CD4-positive, alpha-beta T cell (primary cell): ENCODE measurements around the gene TFEB. TPM values are rescaled to one million over a fixed set of nuclear protein-coding genes. Genes with fewer than 3 reads are reported as not detected.

ENCODE experiments used
- ATAC-seq: fragments of 200-7000 bp; cut with Tn5 transposase; one replicate; pipeline ENCODE4 v1.10.0; 2022; ENCODE audit warnings: mild to moderate bottlenecking; ENCODE audit not compliant: poor library complexity
- CTCF ChIA-PET: fragments of 350-600 bp; sonication (Branson Sonifier 250); formaldehyde crosslinking; loops from one replicate; lab custom pipeline; 2021; ENCODE audit warnings: antibody characterized with exemption, inconsistent platforms; lab: Charles Lee
- POLR2A ChIA-PET: fragments of 350-600 bp; sonication (Branson Sonifier 250); formaldehyde crosslinking; loops from one replicate; lab custom pipeline; 2021; ENCODE audit warnings: antibody characterized with exemption, inconsistent platforms; lab: Charles Lee
- DNase-seq, 14 experiments: peaks; one replicate each; pipeline ENCODE4 v3.0.0-alpha.2; 2013 to 2020; ENCODE audit warnings: mixed read lengths in 2 of 14
- H3K27ac ChIP-seq, 2 donors: one replicate each; pipeline versions ENCODE4 v1.5.1 to v1.7.0; 2013; ENCODE audit warnings: low read length in 2 of 2, low read depth in 1 of 2, mild to moderate bottlenecking in 1 of 2
- H3K27me3 ChIP-seq, 2 experiments: 1 replicate in 1 of 2; 2 replicates in 1 of 2; pipeline versions ENCODE4 v1.6.1 to v1.7.0; 2013; ENCODE audit warnings: low read length in 2 of 2, control low read depth in 1 of 2, mild to moderate bottlenecking in 1 of 2, moderate library complexity in 1 of 2; ENCODE audit not compliant: insufficient read depth in 2 of 2, control insufficient read depth in 1 of 2
- H3K36me3 ChIP-seq: one replicate; pipeline ENCODE4 v1.6.1; 2013; ENCODE audit warnings: low read length, control low read depth; ENCODE audit not compliant: insufficient read depth
- H3K4me1 ChIP-seq: one replicate; pipeline ENCODE4 v1.6.1; 2013; ENCODE audit warnings: low read length, control low read depth; ENCODE audit not compliant: insufficient read depth
- H3K4me3 ChIP-seq: one replicate; pipeline ENCODE4 v1.5.1; 2013; ENCODE audit warnings: mild to moderate bottlenecking, low read length, moderate library complexity
- H3K9me3 ChIP-seq, 2 experiments: 1 replicate in 1 of 2; 2 replicates in 1 of 2; pipeline versions ENCODE4 v1.6.1 to v1.7.0; 2013; ENCODE audit warnings: low read length in 2 of 2, mild to moderate bottlenecking in 2 of 2, control low read depth in 1 of 2, moderate library complexity in 1 of 2; ENCODE audit not compliant: control insufficient read depth in 1 of 2, insufficient read depth in 1 of 2
- H3K27ac Mint-ChIP-seq: one replicate; pipeline ENCODE4 v1.8.0; 2020; ENCODE audit warnings: mixed read lengths
- H3K27me3 Mint-ChIP-seq: one replicate; pipeline ENCODE4 v1.8.0; 2021; ENCODE audit warnings: mixed read lengths
- H3K36me3 Mint-ChIP-seq: one replicate; pipeline ENCODE4 v1.8.0; 2021; ENCODE audit warnings: low read depth, mixed read lengths
- H3K4me1 Mint-ChIP-seq: one replicate; pipeline ENCODE4 v1.8.0; 2021; ENCODE audit warnings: low read depth, mixed read lengths
- H3K4me3 Mint-ChIP-seq: one replicate; pipeline ENCODE4 v1.8.0; 2020; ENCODE audit warnings: mild to moderate bottlenecking, mixed read lengths
- H3K9me3 Mint-ChIP-seq: one replicate; pipeline ENCODE4 v1.8.0; 2020; ENCODE audit warnings: mixed read lengths
- CTCF ChIP-seq: fragments of 200-600 bp; IDR thresholded peaks from one replicate; pipeline ENCODE4 v1.8.0; 2022; ENCODE audit warnings: antibody characterized with exemption, mild to moderate bottlenecking
- intact Hi-C, 2 experiments: fragments of 100-400 bp; cut with DNase I in 1 of 2; cut with micrococcal nuclease in 1 of 2; formaldehyde crosslinking; loops; one replicate each; pipeline versions ENCODE4 v1.15.1 to v1.9.0; 2023 to 2025; cut with DNase I, micrococcal nuclease
- total RNA-seq, 174 experiments: library from RNA in 2 of 174; stranded (reverse) in 2 of 174; gene quantifications; one replicate each; pipeline ENCODE4 v1.2.3 and lab custom pipeline; 2021 to 2026

The TFEB gene
- total RNA-seq, 2 experiments from 2014 or later, result 23.8 to 24.1 TPM

DNA sequence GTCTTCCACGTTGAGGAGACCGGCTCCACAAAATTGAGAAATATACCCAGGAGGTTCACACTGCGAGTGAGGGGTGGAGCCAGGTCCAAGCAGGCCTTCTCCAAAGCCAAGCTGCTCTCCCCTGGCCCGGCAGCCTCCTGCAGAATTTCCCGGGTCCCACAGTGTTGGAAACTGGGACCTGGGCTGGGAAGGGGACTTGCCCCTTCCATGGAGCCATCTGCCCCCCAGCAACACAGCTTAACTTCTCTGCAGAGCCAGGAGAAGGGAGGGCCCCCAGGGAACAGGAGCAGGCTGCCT, 61.8 kb downstream of the TFEB start:
- Histone ChIP-seq H3K27ac (no peak overlapping the region), H3K9me3 (no peaks in the 10 kb centered on the region), H3K36me3 (no peaks in the 10 kb centered on the region), H3K4me1 (no peaks in the 10 kb centered on the region), H3K27me3 (peaks cover 6 to 8% of the 10 kb centered on the region in 2 experiments), H3K4me3 (no peak overlapping the region)
- Mint-ChIP-seq H3K27ac (no peak overlapping the region), H3K27me3 (peaks cover 33% of the 10 kb centered on the region), H3K36me3 (no peaks in the 10 kb centered on the region), H3K4me3 (no peak overlapping the region), H3K4me1 (no peaks in the 10 kb centered on the region), H3K9me3 (no peaks in the 10 kb centered on the region)
- intact Hi-C loops, result no loop called here
- no peak for DNase-seq
- no peak for ATAC-seq
- ChIA-PET CTCF (interaction anchor here (1.7 kb wide), 1 partner anchor 8 kb away, joined by 4 read pairs; no protein-coding TSS in a partner anchor), POLR2A (no interaction called here)
- TF ChIP-seq CTCF, result no peak

GRCh38 chr6:41672816-41673703, 62.3 kb downstream of the TFEB start:
- DNase-seq, result no peak
- ATAC-seq, result no peak

DNA sequence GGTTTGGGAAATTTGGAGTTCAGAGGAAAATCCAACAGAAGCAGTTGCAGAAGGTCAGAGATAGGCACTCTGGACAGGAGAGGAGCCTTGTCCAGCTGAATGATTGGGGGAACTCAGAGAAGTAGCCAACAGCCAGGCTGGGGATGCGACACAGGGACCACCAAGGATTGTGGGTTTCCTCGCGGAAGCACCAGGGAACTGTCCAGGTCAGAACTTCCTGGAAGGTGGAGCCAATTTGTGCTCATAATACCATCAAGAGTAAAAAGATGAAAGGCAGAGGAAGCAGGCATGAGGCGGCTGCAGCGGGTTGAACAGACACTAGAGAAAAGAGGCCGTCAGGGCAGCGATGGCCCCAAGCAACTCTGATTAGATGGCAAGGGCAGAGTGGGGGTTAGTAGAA, 63.4 kb downstream of the TFEB start:
- CTCF ChIA-PET, result no interaction called here
- no peaks in the 10 kb centered on the region for H3K4me1 Mint-ChIP-seq
- Histone ChIP-seq H3K4me1 (no peaks in the 10 kb centered on the region), H3K9me3 (no peaks in the 10 kb centered on the region), H3K36me3 (no peaks in the 10 kb centered on the region), H3K27ac (no peak overlapping the region), H3K4me3 (no peak overlapping the region), H3K27me3 (peaks cover 6 to 8% of the 10 kb centered on the region in 2 experiments)
- no peak for DNase-seq
- H3K9me3 Mint-ChIP-seq, result no peaks in the 10 kb centered on the region
- POLR2A ChIA-PET, result no interaction called here
- no peak for TF ChIP-seq CTCF
- H3K4me3 Mint-ChIP-seq, result no peak overlapping the region
- no peak overlapping the region for H3K27ac Mint-ChIP-seq
- ATAC-seq, result no peak
- intact Hi-C loops, result no loop called here
- no peaks in the 10 kb centered on the region for H3K36me3 Mint-ChIP-seq
- peaks cover 32% of the 10 kb centered on the region for H3K27me3 Mint-ChIP-seq

More at GRCh38 chr6:41672816-41673703, 62.3 kb downstream of the TFEB start:
- Histone ChIP-seq H3K36me3 (no peaks in the 10 kb centered on the region), H3K9me3 (no peaks in the 10 kb centered on the region), H3K4me1 (no peaks in the 10 kb centered on the region), H3K4me3 (no peak overlapping the region), H3K27ac (no peak overlapping the region), H3K27me3 (peaks cover 6 to 8% of the 10 kb centered on the region in 2 experiments)
- no peak for TF ChIP-seq CTCF
- Mint-ChIP-seq H3K9me3 (no peaks in the 10 kb centered on the region), H3K4me3 (no peak overlapping the region), H3K27ac (no peak overlapping the region), H3K36me3 (no peaks in the 10 kb centered on the region), H3K27me3 (peaks cover 33% of the 10 kb centered on the region), H3K4me1 (no peaks in the 10 kb centered on the region)
- CTCF ChIA-PET, result interaction anchor here (1.7 kb wide), 1 partner anchor 9 kb away, joined by 4 read pairs; no protein-coding TSS in a partner anchor
- POLR2A ChIA-PET, result no interaction called here
- intact Hi-C loops, result no loop called here
